Psoas muscle (tissue), 8 donors: ENCODE data around the gene SIM2. TPM values are rescaled to one million over a fixed set of nuclear protein-coding genes. Genes with fewer than 3 reads are reported as not detected.

ENCODE experiments used
- ATAC-seq, 4 donors: fragments of 200-7000 bp; cut with Tn5 transposase; one replicate each; pipeline ENCODE4 v1.9.1; 2020; ENCODE audit warnings: moderate library complexity in 3 of 4, mild to moderate bottlenecking in 2 of 4
- DNase-seq, 2 donors: peaks; one replicate each; pipeline ENCODE4 v3.0.0-alpha.2; 2020
- H3K27ac ChIP-seq: fragments of 200-600 bp; one replicate; pipeline ENCODE4 v1.8.0; 2022
- H3K27me3 ChIP-seq, 3 donors: fragments of 200-600 bp in 1 of 3; one replicate each; pipeline versions ENCODE4 v1.6.1 to v1.8.0; 2013 to 2022; ENCODE audit warnings: low read length in 2 of 3, mild to moderate bottlenecking in 2 of 3, moderate library complexity in 1 of 3; ENCODE audit not compliant: insufficient read depth in 3 of 3
- H3K36me3 ChIP-seq, 2 donors: fragments of 200-600 bp in 1 of 2; one replicate each; pipeline versions ENCODE4 v1.6.1 to v1.8.0; 2013 to 2022; ENCODE audit warnings: low read depth in 1 of 2, mild to moderate bottlenecking in 1 of 2, moderate library complexity in 1 of 2; ENCODE audit not compliant: insufficient read depth in 1 of 2
- H3K4me1 ChIP-seq: fragments of 200-600 bp; one replicate; pipeline ENCODE4 v1.8.0; 2022
- H3K4me3 ChIP-seq: fragments of 200-600 bp; one replicate; pipeline ENCODE4 v1.8.0; 2022; ENCODE audit warnings: mild to moderate bottlenecking
- H3K9me3 ChIP-seq: fragments of 200-600 bp; one replicate; pipeline ENCODE4 v1.8.0; 2022
- WGBS, 3 donors: extraction: QIAGEN DNeasy Blood & Tissue Kit; methylation state at CpG; one replicate each; pipeline versions ENCODE4 v1.1.6 to v1.1.7; 2013; 5-methylcytosine and 5-hydroxymethylcytosine counted together
- intact Hi-C, 2 donors: fragments of 100-400 bp; cut with DNase I; formaldehyde crosslinking; loops; one replicate each; pipeline versions ENCODE4 v1.11.0 to v1.14.2; 2022
- polyA plus RNA-seq, 3 donors: library from polyadenylated mRNA; stranded (reverse); fragments of 200-250 nt; gene quantifications; one replicate each; pipeline ENCODE4 v1.2.3, GENCODE V29; 2013
- total RNA-seq, 4 donors: library from RNA; stranded (reverse); fragmentation: NEBNext Ultra II Directional in 2 of 4; extraction: Animal tissue kit (Norgen Biotek cat#: 25700) in 2 of 4; gene quantifications; one replicate each; pipeline versions ENCODE4 v1.2.1 to v1.2.4, GENCODE V29; 2021 to 2023
- TF ChIP-seq, protein P1 (sequence below): fragments of 200-600 bp; IDR thresholded peaks from one replicate; pipeline ENCODE4 v1.8.0; 2022; ENCODE audit warnings: antibody characterized with exemption
- donor health status: healthy with polysubstance abuse.
- donor health status: DM: no; HTN: no; CAD: no; lungs with moderate emphysema.
- donor health status: Bipolar disorder and iron deficiency.
- donor health status: healthy.
- donor health status: DM: yes; HTN: yes; CAD: no.
- donor health status: DM: no; HTN: no; CAD: no.
- donor health status: DM: no; HTN: no; CAD: no.
- donor health status: DM: yes; HTN: yes; CAD: no.

Gene SIM2
- total and polyA plus RNA-seq, 7 donors, result 0.06 to 3.0 (median 0.14) TPM

DNA sequence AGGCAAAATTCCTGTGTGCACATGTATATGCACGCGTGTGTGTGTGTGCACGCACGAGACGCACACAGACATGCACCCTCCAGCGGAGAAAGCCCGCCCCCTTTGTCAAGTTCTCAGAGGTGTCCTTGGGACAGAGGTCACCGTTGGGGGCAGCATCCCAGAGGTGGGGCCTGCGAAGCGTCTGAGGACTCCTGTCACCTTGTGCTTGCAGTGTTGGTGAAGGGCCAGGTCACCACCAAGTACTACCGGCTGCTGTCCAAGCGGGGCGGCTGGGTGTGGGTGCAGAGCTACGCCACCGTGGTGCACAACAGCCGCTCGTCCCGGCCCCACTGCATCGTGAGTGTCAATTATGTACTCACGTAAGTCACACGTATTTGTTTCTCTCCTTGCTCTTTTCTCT is 42.6 kb downstream of the SIM2 start:
- intact Hi-C loops, result loop anchor here in 1 of 2 donors (10.0 kb wide), 1 partner anchor 113 kb away; no protein-coding TSS in a partner anchor

DNA sequence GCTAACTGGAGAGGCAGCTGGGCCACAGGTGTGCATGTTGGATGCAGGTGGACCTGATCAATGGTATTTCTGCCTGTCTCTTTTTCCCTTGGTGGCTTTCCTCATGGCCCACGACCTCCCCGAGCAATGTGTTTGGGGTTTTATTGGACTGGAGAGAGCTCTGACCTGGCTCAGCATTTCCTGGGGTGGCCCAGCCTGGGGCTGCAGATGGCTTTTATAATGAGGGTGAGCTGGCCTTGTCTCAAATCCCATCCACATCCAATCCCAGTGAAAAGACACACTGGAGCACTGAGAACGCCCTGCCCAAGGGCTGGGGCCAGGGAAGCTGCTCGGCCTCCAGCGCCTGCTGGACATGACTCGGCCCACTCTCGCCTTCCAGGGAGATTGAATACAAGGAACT is 44.1 kb downstream of the SIM2 start:
- Histone ChIP-seq H3K4me3 (no peak overlapping the region), H3K4me1 (peaks cover 9% of the 10 kb centered on the region), H3K27me3 (peaks cover 0 to 30% (median 0%) of the 10 kb centered on the region in 3 donors), H3K36me3 (no peaks in the 10 kb centered on the region), H3K9me3 (no peaks in the 10 kb centered on the region), H3K27ac (no peak overlapping the region)
- TF ChIP-seq, protein P1, sequence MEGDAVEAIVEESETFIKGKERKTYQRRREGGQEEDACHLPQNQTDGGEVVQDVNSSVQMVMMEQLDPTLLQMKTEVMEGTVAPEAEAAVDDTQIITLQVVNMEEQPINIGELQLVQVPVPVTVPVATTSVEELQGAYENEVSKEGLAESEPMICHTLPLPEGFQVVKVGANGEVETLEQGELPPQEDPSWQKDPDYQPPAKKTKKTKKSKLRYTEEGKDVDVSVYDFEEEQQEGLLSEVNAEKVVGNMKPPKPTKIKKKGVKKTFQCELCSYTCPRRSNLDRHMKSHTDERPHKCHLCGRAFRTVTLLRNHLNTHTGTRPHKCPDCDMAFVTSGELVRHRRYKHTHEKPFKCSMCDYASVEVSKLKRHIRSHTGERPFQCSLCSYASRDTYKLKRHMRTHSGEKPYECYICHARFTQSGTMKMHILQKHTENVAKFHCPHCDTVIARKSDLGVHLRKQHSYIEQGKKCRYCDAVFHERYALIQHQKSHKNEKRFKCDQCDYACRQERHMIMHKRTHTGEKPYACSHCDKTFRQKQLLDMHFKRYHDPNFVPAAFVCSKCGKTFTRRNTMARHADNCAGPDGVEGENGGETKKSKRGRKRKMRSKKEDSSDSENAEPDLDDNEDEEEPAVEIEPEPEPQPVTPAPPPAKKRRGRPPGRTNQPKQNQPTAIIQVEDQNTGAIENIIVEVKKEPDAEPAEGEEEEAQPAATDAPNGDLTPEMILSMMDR, result no peak
- DNase-seq, result no peak
- 84 to 90% (median 87%) methylated on average over 7 of the region's 7 CpGs for WGBS, 3 donors
- intact Hi-C loops, result loop anchor here in 1 of 2 donors (10.0 kb wide), 1 partner anchor 112 kb away; no protein-coding TSS in a partner anchor
- ATAC-seq, result no peak

More for the DNA sequence above, 42.6 kb downstream of the SIM2 start:
- Histone ChIP-seq H3K4me1 (peaks cover 9% of the 10 kb centered on the region), H3K27ac (no peak overlapping the region), H3K27me3 (peaks cover 0 to 29% (median 0%) of the 10 kb centered on the region in 3 donors), H3K9me3 (no peaks in the 10 kb centered on the region), H3K36me3 (no peaks in the 10 kb centered on the region), H3K4me3 (no peak overlapping the region)
- DNase-seq (no peak), ATAC-seq (no peak)
- TF ChIP-seq, protein P1, result no peak
- 91 to 94% (median 93%) methylated on average over 21 of the region's 21 CpGs for WGBS, 3 donors

DNA sequence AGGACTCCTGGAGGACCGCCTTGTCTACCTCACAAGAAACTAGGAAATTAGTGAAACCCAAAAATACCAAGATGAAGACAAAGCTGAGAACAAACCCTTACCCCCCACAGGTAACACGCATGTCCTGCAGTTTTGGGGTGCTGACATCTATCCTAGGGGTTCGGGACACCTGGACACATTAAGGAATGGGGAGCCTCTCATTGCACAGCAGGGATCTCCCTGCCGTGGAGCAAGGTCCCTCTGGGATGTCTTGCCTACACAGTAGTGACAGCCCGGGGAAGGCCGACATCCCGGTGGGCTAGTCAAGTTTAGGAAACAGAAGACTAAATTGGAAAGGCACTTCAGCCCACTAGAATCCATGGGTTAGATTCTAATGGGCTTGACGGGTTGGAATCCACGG is 44.5 kb downstream of the SIM2 start:
- WGBS, 3 donors, result 93 to 96% (median 95%) methylated on average over 9 of the region's 9 CpGs
- Histone ChIP-seq H3K27me3 (peaks cover 0 to 31% (median 0%) of the 10 kb centered on the region in 3 donors), H3K4me1 (peaks cover 9% of the 10 kb centered on the region), H3K4me3 (no peak overlapping the region), H3K36me3 (no peaks in the 10 kb centered on the region), H3K9me3 (no peaks in the 10 kb centered on the region), H3K27ac (no peak overlapping the region)
- DNase-seq (no peak), ATAC-seq (no peak)
- TF ChIP-seq, protein P1, result no peak
- intact Hi-C loops, result loop anchor here in 1 of 2 donors (10.0 kb wide), 1 partner anchor 111 kb away; no protein-coding TSS in a partner anchor

DNA sequence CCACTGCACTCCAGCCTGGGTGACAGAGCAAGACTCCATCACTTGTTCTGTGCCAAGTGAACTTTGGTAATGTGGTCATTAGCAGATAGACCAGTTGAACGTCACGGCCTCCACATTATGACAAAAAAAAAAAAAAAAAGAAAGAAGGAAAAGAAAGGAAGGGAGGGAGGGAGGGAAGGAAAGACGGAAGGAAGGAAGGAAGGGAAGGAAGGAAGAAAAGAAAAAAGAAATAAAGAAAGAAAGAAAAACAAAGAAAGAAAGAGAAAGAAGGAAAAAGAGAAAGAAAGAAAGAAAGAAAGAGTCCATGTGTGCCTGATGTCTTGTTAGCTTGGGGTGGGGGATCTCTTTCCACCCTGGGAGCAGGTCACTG is 45.3 kb downstream of the SIM2 start:
- no peak for ATAC-seq
- 83 to 97% (median 94%) methylated on average over 3 of the region's 3 CpGs for WGBS, 3 donors
- intact Hi-C loops, result loop anchor here in 1 of 2 donors (10.0 kb wide), 1 partner anchor 111 kb away; no protein-coding TSS in a partner anchor

More for the DNA sequence above, 45.3 kb downstream of the SIM2 start:
- no peak overlapping the region for H3K4me3 ChIP-seq
- H3K36me3 ChIP-seq, result no peaks in the 10 kb centered on the region
- TF ChIP-seq, protein P1, result no peak
- H3K4me1 ChIP-seq, result peaks cover 9% of the 10 kb centered on the region
- DNase-seq, result no peak
- no peak overlapping the region for H3K27ac ChIP-seq
- H3K27me3 ChIP-seq, result peaks cover 0 to 34% (median 0%) of the 10 kb centered on the region in 3 donors
- no peaks in the 10 kb centered on the region for H3K9me3 ChIP-seq
